IMR-90 (cell line): Measurements from ENCODE around the gene AMY1A. TPM values are rescaled to one million over a fixed set of nuclear protein-coding genes. Genes with fewer than 3 reads are reported as not detected.
"Not testable (repeated sequence)": the region's sequence is repeated elsewhere in the genome, so short reads cannot be mapped to it uniquely, and the experiment has no call there.

Source experiments
- ATAC-seq: fragments of 200-7000 bp; cut with Tn5 transposase; 2 replicates; pipeline ENCODE4 v1.9.1; 2020; ENCODE audit warnings: low read depth, mild to moderate bottlenecking, moderate library complexity
- BruUV-seq: library from RNA; stranded (reverse); fragments of 400-500 nt; replicated peaks from 2 replicates; lab custom pipeline; 2021; lab: Mats Ljungman, UMichigan
- CTCF ChIA-PET: fragments of 300-600 bp; formaldehyde crosslinking; extraction: SDS; loops from one replicate; lab custom pipeline; 2021; ENCODE audit warnings: antibody characterized with exemption; lab: Yijun Ruan, JAX
- POLR2A ChIA-PET: fragments of 300-600 bp; sonication (Branson Sonifier 250); formaldehyde crosslinking; loops from one replicate; lab custom pipeline; 2022; ENCODE audit warnings: antibody characterized with exemption; ENCODE audit not compliant: unreplicated experiment; lab: Charles Lee
- DNase-seq: peaks from one replicate; pipeline ENCODE4 v3.0.0; 2013
- H2AFZ ChIP-seq: replicated peaks from 2 replicates; pipeline ENCODE3; 2013; ENCODE audit warnings: low read length, mild to moderate bottlenecking; ENCODE audit not compliant: poor library complexity
- H2AK5ac ChIP-seq: 2 replicates; pipeline ENCODE4 v1.6.1; 2013; ENCODE audit warnings: low read depth, low read length, inconsistent platforms
- H2AK9ac ChIP-seq: replicated peaks from 2 replicates; pipeline ENCODE3; 2013; ENCODE audit warnings: mild to moderate bottlenecking, low read depth, low read length, moderate library complexity; ENCODE audit not compliant: poor library complexity
- H2BK120ac ChIP-seq: 2 replicates; pipeline ENCODE4 v1.6.1; 2013; ENCODE audit warnings: low read depth, low read length, inconsistent platforms
- H2BK15ac ChIP-seq: 3 replicates; pipeline ENCODE4 v1.6.1; 2013; ENCODE audit warnings: low read depth, low read length, inconsistent platforms
- H2BK20ac ChIP-seq: 2 replicates; pipeline ENCODE4 v1.6.1; 2013; ENCODE audit warnings: low read depth, mild to moderate bottlenecking, inconsistent platforms, low read length, moderate library complexity
- H2BK5ac ChIP-seq: 2 replicates; pipeline ENCODE4 v1.6.1; 2013; ENCODE audit warnings: mild to moderate bottlenecking, low read depth, low read length, inconsistent platforms; ENCODE audit not compliant: poor library complexity, severe bottlenecking
- H3K14ac ChIP-seq: replicated peaks from 2 replicates; pipeline ENCODE4 v1.6.1; 2013; ENCODE audit warnings: low read depth, low read length, inconsistent platforms
- H3K18ac ChIP-seq: 2 replicates; pipeline ENCODE4 v1.6.1; 2013; ENCODE audit warnings: low read depth, low read length, control low read depth
- H3K23ac ChIP-seq: 2 replicates; pipeline ENCODE4 v1.6.1; 2013; ENCODE audit warnings: low read depth, low read length, inconsistent platforms
- H3K27ac ChIP-seq: 2 replicates; pipeline ENCODE4 v1.5.1; 2013; ENCODE audit warnings: mild to moderate bottlenecking, control low read depth, low read length; ENCODE audit not compliant: insufficient read depth
- H3K27me3 ChIP-seq: 2 replicates; pipeline ENCODE4 v1.6.1; 2013; ENCODE audit warnings: low read length; ENCODE audit not compliant: control insufficient read depth, insufficient read depth
- H3K36me3 ChIP-seq: 2 replicates; pipeline ENCODE4 v1.6.1; 2013; ENCODE audit warnings: low read length, mixed read lengths; ENCODE audit not compliant: control insufficient read depth, insufficient read depth
- H3K4ac ChIP-seq: 2 replicates; pipeline ENCODE4 v1.6.1; 2013; ENCODE audit warnings: low read depth, low read length, inconsistent platforms
- H3K4me1 ChIP-seq: 2 replicates; pipeline ENCODE4 v1.6.1; 2013; ENCODE audit warnings: low read length, mixed read lengths; ENCODE audit not compliant: control insufficient read depth, insufficient read depth
- H3K4me2 ChIP-seq: 2 replicates; pipeline ENCODE4 v1.6.1; 2013; ENCODE audit warnings: low read depth, mild to moderate bottlenecking, control low read depth, low read length, moderate library complexity
- H3K4me3 ChIP-seq: 2 replicates; pipeline ENCODE4 v1.5.1; 2013; ENCODE audit warnings: low read depth, mild to moderate bottlenecking, control low read depth, low read length, moderate library complexity; ENCODE audit not compliant: insufficient read depth
- H3K56ac ChIP-seq: 2 replicates; pipeline ENCODE4 v1.6.1; 2013; ENCODE audit warnings: low read length, inconsistent platforms; ENCODE audit not compliant: insufficient read depth; ENCODE audit errors: extremely low read depth
- H3K79me1 ChIP-seq, 2 experiments: 2 replicates each; pipeline ENCODE4 v1.6.1; 2013; ENCODE audit warnings: low read length in 2 of 2, inconsistent platforms in 1 of 2, low read depth in 1 of 2
- H3K9ac ChIP-seq: 2 replicates; pipeline ENCODE4 v1.6.1; 2013; ENCODE audit warnings: low read depth, low read length, control low read depth
- H3K9me1 ChIP-seq: 2 replicates; pipeline ENCODE4 v1.6.1; 2013; ENCODE audit warnings: low read length, inconsistent platforms; ENCODE audit not compliant: insufficient read depth
- H3K9me3 ChIP-seq: 2 replicates; pipeline ENCODE4 v1.6.1; 2013; ENCODE audit warnings: low read length; ENCODE audit not compliant: control insufficient read depth, insufficient read depth
- H4K20me1 ChIP-seq: 2 replicates; pipeline ENCODE4 v1.6.1; 2013; ENCODE audit warnings: low read length, inconsistent platforms; ENCODE audit not compliant: insufficient read depth
- H4K5ac ChIP-seq: 2 replicates; pipeline ENCODE4 v1.6.1; 2013; ENCODE audit warnings: mild to moderate bottlenecking, low read depth, low read length, control low read depth
- H4K8ac ChIP-seq, 2 experiments: 2 replicates each; pipeline ENCODE4 v1.6.1; 2013; ENCODE audit warnings: low read depth in 2 of 2, low read length in 2 of 2, control low read depth in 1 of 2, inconsistent platforms in 1 of 2
- H4K91ac ChIP-seq: 2 replicates; pipeline ENCODE4 v1.6.1; 2013; ENCODE audit warnings: low read depth, low read length, inconsistent platforms; ENCODE audit not compliant: insufficient read depth
- WGBS, 2 experiments: methylation state at CpG; one replicate each; pipeline versions ENCODE4 v1.1.5 to v1.1.7; 2013; ENCODE audit warnings: missing lambda C conversion rate in 2 of 2; ENCODE audit not compliant: insufficient read length in 1 of 2; ENCODE audit errors: extremely low coverage in 2 of 2; 5-methylcytosine and 5-hydroxymethylcytosine counted together
- dilution Hi-C: fragments of 300-500 bp; cut with HindIII; formaldehyde crosslinking; loops from one replicate; pipeline ENCODE4 v1.14.3; 2018; ENCODE audit warnings: low sequenced_read_pairs; ENCODE audit not compliant: unreplicated experiment
- in situ Hi-C: fragments of 300-500 bp; cut with MboI; formaldehyde crosslinking; loops from 3 replicates; pipeline ENCODE4 v1.14.3; 2019; ENCODE audit warnings: low sequenced_read_pairs, inconsistent platforms, mixed read lengths
- intact Hi-C: fragments of 100-400 bp; cut with micrococcal nuclease; formaldehyde crosslinking; loops from 2 replicates; pipeline ENCODE4 v1.10.0; 2022
- polyA plus RNA-seq, 3 experiments: library from polyadenylated mRNA; depleted of rRNA; stranded (reverse); fragments of >200 nt; gene quantifications; 2 replicates each; pipeline ENCODE4 v1.2.3, GENCODE V29; 2012; ENCODE audit warnings: low replicate concordance in 1 of 3
- total RNA-seq: library from RNA; depleted of rRNA; stranded (reverse); fragments of >200 nt; gene quantifications from 2 replicates; pipeline ENCODE4 v1.2.3, GENCODE V29; 2012

AMY1A gene
- total and polyA plus RNA-seq, 2 of the 4 experiments (the other 2 are of a cell fraction), result not detected

DNA sequence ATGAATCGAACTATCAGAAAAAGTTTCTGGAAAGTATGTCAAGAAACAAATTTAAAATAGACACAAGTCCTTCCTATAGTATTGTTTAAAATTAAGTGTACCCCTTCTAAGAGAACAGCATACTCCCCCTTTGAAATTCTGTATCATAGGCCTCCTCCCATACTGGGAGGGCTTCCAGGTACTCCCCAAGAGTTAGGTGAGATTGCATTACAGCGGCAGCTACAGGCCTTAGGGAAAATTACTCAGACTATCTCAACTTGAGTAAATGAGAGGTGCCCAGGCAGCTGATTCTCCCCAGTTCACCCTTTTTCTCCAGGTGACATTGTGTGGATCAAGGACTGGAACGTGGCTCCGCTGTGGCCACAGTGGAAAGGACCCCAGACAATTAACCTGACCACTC lies 45.7 kb downstream of the AMY1A start:
- dilution Hi-C loops, H3K4me3 ChIP-seq, H3K56ac ChIP-seq, H2BK20ac ChIP-seq, H2BK15ac ChIP-seq, H3K9me3 ChIP-seq, H3K79me1 ChIP-seq, H4K91ac ChIP-seq, H3K4me1 ChIP-seq, H4K20me1 ChIP-seq, H2AK9ac ChIP-seq, H3K4me2 ChIP-seq, H3K36me3 ChIP-seq, H3K4ac ChIP-seq, H3K27ac ChIP-seq, intact Hi-C loops, DNase-seq, H3K23ac ChIP-seq, H2BK5ac ChIP-seq, H3K27me3 ChIP-seq, ATAC-seq, H3K9ac ChIP-seq, H2AK5ac ChIP-seq, H4K5ac ChIP-seq, H3K14ac ChIP-seq, CTCF ChIA-PET, H2BK120ac ChIP-seq, H2AFZ ChIP-seq, H4K8ac ChIP-seq, BruUV-seq, in situ Hi-C loops, H3K18ac ChIP-seq, POLR2A ChIA-PET, H3K9me1 ChIP-seq: not testable (repeated sequence)
- WGBS, 2 experiments, result no CpG with 5 or more reads among the region's 4 CpGs

DNA sequence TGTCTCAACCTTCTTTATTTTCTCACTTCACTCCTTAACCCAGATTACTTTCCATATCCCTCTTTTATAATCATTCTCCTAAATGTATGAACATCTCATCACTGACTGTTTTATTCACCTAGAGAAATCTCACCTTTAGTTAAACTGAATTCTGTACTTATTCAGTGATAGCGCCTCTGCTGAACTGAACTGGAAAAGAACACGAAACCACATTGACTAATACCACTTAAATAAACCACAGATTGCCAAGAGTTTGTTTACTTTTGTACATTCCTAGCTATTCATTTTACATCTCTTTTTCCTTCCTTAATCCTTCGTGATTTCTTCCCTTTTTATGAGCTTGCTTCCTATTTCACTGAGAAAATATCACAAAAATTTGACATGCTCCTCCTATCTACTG lies 52.1 kb downstream of the AMY1A start:
- H3K9me1 ChIP-seq, H4K5ac ChIP-seq, H3K14ac ChIP-seq, H2BK5ac ChIP-seq, BruUV-seq, H4K20me1 ChIP-seq, H3K23ac ChIP-seq, H3K18ac ChIP-seq, H3K27me3 ChIP-seq, POLR2A ChIA-PET, H3K4ac ChIP-seq, CTCF ChIA-PET, H2BK20ac ChIP-seq, H3K4me1 ChIP-seq, H3K79me1 ChIP-seq, intact Hi-C loops, H3K9me3 ChIP-seq, H4K8ac ChIP-seq, H3K36me3 ChIP-seq, H3K9ac ChIP-seq, H3K56ac ChIP-seq, H2BK120ac ChIP-seq, H2AK9ac ChIP-seq, in situ Hi-C loops, H2AFZ ChIP-seq, dilution Hi-C loops, H3K4me2 ChIP-seq, H3K27ac ChIP-seq, H4K91ac ChIP-seq, ATAC-seq, H3K4me3 ChIP-seq, DNase-seq, H2AK5ac ChIP-seq, H2BK15ac ChIP-seq: not testable (repeated sequence)
- WGBS, 2 experiments, result no CpG with 5 or more reads among the region's 3 CpGs
